TTC549 (cell line): ENCODE results near the gene PARP14.
"Not testable (repeated sequence)": the region's sequence is repeated elsewhere in the genome, so short reads cannot be mapped to it uniquely, and the experiment has no call there.

ENCODE experiments used
- FAIRE-seq: peaks from 2 replicates; lab custom pipeline; 2012; peaks lifted over from hg19 to GRCh38; lab: Jason Lieb, UNC

The PARP14 gene

GRCh38 chr3:122679085-122679881, 1.4 kb upstream of the PARP14 start:
- no peak for FAIRE-seq

- FAIRE-seq: no peak
Measured at GRCh38 chr3:122679882-122680474, 661 bp upstream of the PARP14 start.

- FAIRE-seq: no peak
Measured at GRCh38 chr3:122681284-122681973, 790 bp downstream of the PARP14 start.

- FAIRE-seq: no peak
Measured at GRCh38 chr3:122681974-122682409, 1.4 kb downstream of the PARP14 start.

- FAIRE-seq: not testable (repeated sequence)
Measured at GRCh38 chr3:122682778-122683411, 2.3 kb downstream of the PARP14 start.

- no peak for FAIRE-seq
Measured at GRCh38 chr3:122687298-122687697, 6.7 kb downstream of the PARP14 start.

- no peak for FAIRE-seq
Measured at GRCh38 chr3:122688996-122689395, 8.4 kb downstream of the PARP14 start.

- FAIRE-seq: no peak
Measured at GRCh38 chr3:122689587-122689986, 8.9 kb downstream of the PARP14 start.

- no peak for FAIRE-seq
Measured at GRCh38 chr3:122690096-122690495, 9.5 kb downstream of the PARP14 start.

GRCh38 chr3:122691195-122691594, 10.6 kb downstream of the PARP14 start:
- no peak for FAIRE-seq

GRCh38 chr3:122692674-122693073, 12.0 kb downstream of the PARP14 start:
- FAIRE-seq: no peak

GRCh38 chr3:122694966-122695365, 14.3 kb downstream of the PARP14 start:
- FAIRE-seq: no peak

- no peak for FAIRE-seq
Measured at GRCh38 chr3:122695927-122696561, 15.4 kb downstream of the PARP14 start.

- FAIRE-seq: no peak
Measured at GRCh38 chr3:122697952-122698620, 17.4 kb downstream of the PARP14 start.

GRCh38 chr3:122700193-122700592, 19.6 kb downstream of the PARP14 start:
- FAIRE-seq: no peak

- no peak for FAIRE-seq
Measured at GRCh38 chr3:122705379-122705778, 24.7 kb downstream of the PARP14 start.

GRCh38 chr3:122710616-122711251, 30.1 kb downstream of the PARP14 start:
- not testable (repeated sequence) for FAIRE-seq

GRCh38 chr3:122714273-122714672, 33.6 kb downstream of the PARP14 start:
- no peak for FAIRE-seq

- no peak for FAIRE-seq
Measured at GRCh38 chr3:122716667-122717066, 36.0 kb downstream of the PARP14 start.

GRCh38 chr3:122719273-122719921, 38.8 kb downstream of the PARP14 start:
- FAIRE-seq: no peak

- FAIRE-seq: no peak
Measured at GRCh38 chr3:122725106-122725505, 44.5 kb downstream of the PARP14 start.
